AG04450 (cell line): ENCODE data around the gene BEND3. TPM values are rescaled to one million over a fixed set of nuclear protein-coding genes. Genes with fewer than 3 reads are reported as not detected.

Source experiments
- CTCF ChIA-PET: fragments of 300-600, 350-600 bp; formaldehyde crosslinking; extraction: SDS; loops from one replicate; lab custom pipeline; 2022; ENCODE audit warnings: antibody characterized with exemption, inconsistent platforms; lab: Charles Lee
- POLR2A ChIA-PET: fragments of 350-600 bp; formaldehyde crosslinking; extraction: SDS; loops from one replicate; lab custom pipeline; 2021; ENCODE audit warnings: antibody characterized with exemption, inconsistent platforms; lab: Yijun Ruan, JAX
- DNase-seq: peaks from one replicate; pipeline ENCODE4 v3.0.0-alpha.2; 2011; ENCODE audit warnings: low read depth, low spot score
- H3K27ac ChIP-seq: one replicate; pipeline ENCODE4 v1.5.1; 2012; ENCODE audit warnings: low read depth, low read length, control low read depth
- H3K27me3 ChIP-seq: one replicate; pipeline ENCODE4 v1.6.0; 2012; ENCODE audit warnings: low read length; ENCODE audit not compliant: control insufficient read depth, insufficient read depth
- H3K4me3 ChIP-seq: 2 replicates; pipeline ENCODE4 v1.5.1; 2011; ENCODE audit warnings: mild to moderate bottlenecking, low read depth, low read length, control low read depth
- H3K9me3 ChIP-seq: 2 replicates; pipeline ENCODE4 v1.5.1; 2012; ENCODE audit warnings: low read length; ENCODE audit not compliant: control insufficient read depth, insufficient read depth
- CTCF ChIP-seq: IDR thresholded peaks from 2 replicates; pipeline ENCODE4 v1.5.1; 2011; ENCODE audit warnings: low read depth, low read length, control low read depth, inconsistent platforms
- polyA plus RNA-seq: library from polyadenylated mRNA; depleted of rRNA; stranded (reverse); fragments of >200 nt; gene quantifications from 2 replicates; pipeline ENCODE4 v1.2.3, GENCODE V29; 2011

Gene BEND3
- polyA plus RNA-seq, 1 experiment, result 0.81 TPM

- no peak for TF ChIP-seq CTCF
- no peak overlapping the region for H3K4me3 ChIP-seq
- CTCF ChIA-PET, result no interaction called here
- DNase-seq, result no peak
- H3K27me3 ChIP-seq, result no peaks in the 10 kb centered on the region
- peaks cover 9% of the 10 kb centered on the region; the same call in 1 of the 2 replicates for H3K9me3 ChIP-seq
- no peak overlapping the region for H3K27ac ChIP-seq
- POLR2A ChIA-PET, result no interaction called here
These were observed 45.4 kb downstream of the BEND3 start for GRCh38 chr6:107069631-107070548.

GRCh38 chr6:107068691-107069630 lies 46.4 kb downstream of the BEND3 start:
- peaks cover 9% of the 10 kb centered on the region; the same call in 1 of the 2 replicates for H3K9me3 ChIP-seq
- POLR2A ChIA-PET, result no interaction called here
- no peak overlapping the region for H3K27ac ChIP-seq
- H3K4me3 ChIP-seq, result no peak overlapping the region
- no peak for DNase-seq
- TF ChIP-seq CTCF, result no peak
- H3K27me3 ChIP-seq, result no peaks in the 10 kb centered on the region
- CTCF ChIA-PET, result no interaction called here

GRCh38 chr6:107066697-107067659 lies 48.3 kb downstream of the BEND3 start:
- no peak for DNase-seq
- CTCF ChIA-PET, result no interaction called here

More at GRCh38 chr6:107066697-107067659, 48.3 kb downstream of the BEND3 start:
- H3K4me3 ChIP-seq, result no peak overlapping the region
- no peaks in the 10 kb centered on the region for H3K27me3 ChIP-seq
- POLR2A ChIA-PET, result no interaction called here
- no peak overlapping the region for H3K27ac ChIP-seq
- peaks cover 9% of the 10 kb centered on the region; the same call in 1 of the 2 replicates for H3K9me3 ChIP-seq
- TF ChIP-seq CTCF, result no peak
